HepG2 (cell line): ENCODE measurements around the gene SLC35B1. TPM values are rescaled to one million over a fixed set of nuclear protein-coding genes. Genes with fewer than 3 reads are reported as not detected.
A peak's percentile ranks its signal among the peaks of the same experiment; 100 is the strongest.

Experiments used
- ELF3 ChIP-seq: IDR thresholded peaks from 2 replicates; pipeline ENCODE4 v1.6.1; 2016; ENCODE audit warnings: missing genetic modification reagents, missing compliant biosample characterization
- ETV5 ChIP-seq: IDR thresholded peaks from 2 replicates; pipeline ENCODE4 v1.6.1; 2018; ENCODE audit warnings: missing biosample characterization, missing genetic modification reagents, inconsistent platforms, borderline replicate concordance
- GABPA ChIP-seq, 2 experiments: IDR thresholded peaks; 2 replicates each; pipeline ENCODE4 v1.6.1; 2011 to 2016; ENCODE audit warnings: low read depth in 2 of 2, low read length in 1 of 2, missing biosample characterization in 1 of 2, missing genetic modification characterization in 1 of 2
- GATAD2A ChIP-seq: IDR thresholded peaks from 2 replicates; pipeline ENCODE4 v1.6.1; 2016
- GZF1 ChIP-seq: sonication (generic); formaldehyde crosslinking; IDR thresholded peaks from 2 replicates; pipeline ENCODE4 v1.5.1; 2020; ENCODE audit warnings: mild to moderate bottlenecking, missing genetic modification reagents
- HDAC2 ChIP-seq: sonication (generic); formaldehyde crosslinking; IDR thresholded peaks from 2 replicates; pipeline ENCODE4 v1.4.0; 2020; ENCODE audit warnings: missing genetic modification reagents
- KAT7 ChIP-seq: IDR thresholded peaks from 2 replicates; pipeline ENCODE4 v1.6.1; 2018; ENCODE audit warnings: borderline replicate concordance, missing compliant biosample characterization
- MIXL1 ChIP-seq: IDR thresholded peaks from 2 replicates; pipeline ENCODE4 v1.6.1; 2016
- ONECUT2 ChIP-seq: sonication (generic); formaldehyde crosslinking; IDR thresholded peaks from 2 replicates; pipeline ENCODE4 v1.4.0; 2020; ENCODE audit warnings: missing genetic modification reagents
- PAF1 ChIP-seq: IDR thresholded peaks from 2 replicates; pipeline ENCODE4 v1.6.1; 2016; ENCODE audit warnings: missing genetic modification reagents, missing compliant biosample characterization
- RNF2 ChIP-seq: fragments of 450-650 bp; conservative IDR thresholded peaks from 2 replicates; pipeline ENCODE4 v1.6.1; 2016; ENCODE audit warnings: low read depth
- SNAPC2 ChIP-seq: sonication (generic); formaldehyde crosslinking; IDR thresholded peaks from 2 replicates; pipeline ENCODE4 v1.8.1; 2022; ENCODE audit warnings: mild to moderate bottlenecking, missing genetic modification reagents
- ZBTB21 ChIP-seq: sonication (generic); formaldehyde crosslinking; IDR thresholded peaks from 2 replicates; pipeline ENCODE4 v1.4.0; 2020; ENCODE audit warnings: missing genetic modification reagents
- ZBTB38 ChIP-seq: sonication (generic); formaldehyde crosslinking; IDR thresholded peaks from 2 replicates; pipeline ENCODE4 v1.5.1; 2020; ENCODE audit warnings: mild to moderate bottlenecking, missing genetic modification reagents
- ZMAT3 ChIP-seq: sonication (generic); formaldehyde crosslinking; conservative IDR thresholded peaks from 2 replicates; pipeline ENCODE4 v1.7.0; 2021; ENCODE audit warnings: missing genetic modification reagents
- ZNF335 ChIP-seq: sonication (generic); formaldehyde crosslinking; IDR thresholded peaks from 2 replicates; pipeline ENCODE4 v1.4.0; 2020; ENCODE audit warnings: missing genetic modification reagents
- ZNF337 ChIP-seq: sonication (generic); formaldehyde crosslinking; IDR thresholded peaks from 2 replicates; pipeline ENCODE4 v1.5.1; 2020; ENCODE audit warnings: missing genetic modification reagents, low read depth, mild to moderate bottlenecking, borderline replicate concordance
- ZNF441 ChIP-seq: sonication (generic); formaldehyde crosslinking; IDR thresholded peaks from 2 replicates; pipeline ENCODE4 v1.7.0; 2021; ENCODE audit warnings: missing genetic modification reagents, borderline replicate concordance
- ZNF558 ChIP-seq: sonication (generic); formaldehyde crosslinking; IDR thresholded peaks from 2 replicates; pipeline ENCODE4 v1.9.0; 2022; ENCODE audit warnings: mild to moderate bottlenecking, missing genetic modification reagents, borderline replicate concordance
- ZNF652 ChIP-seq: IDR thresholded peaks from 2 replicates; pipeline ENCODE4 v1.6.1; 2016; ENCODE audit warnings: low read depth, borderline replicate concordance
- ZNF678 ChIP-seq: sonication (generic); formaldehyde crosslinking; IDR thresholded peaks from 2 replicates; pipeline ENCODE4 v1.4.0; 2020; ENCODE audit warnings: mild to moderate bottlenecking, missing genetic modification reagents
- ZNF772 ChIP-seq: sonication (generic); formaldehyde crosslinking; IDR thresholded peaks from 2 replicates; pipeline ENCODE4 v1.5.0; 2020; ENCODE audit warnings: mild to moderate bottlenecking, missing genetic modification reagents
- polyA plus RNA-seq, 8 experiments: library from polyadenylated mRNA; depleted of rRNA in 3 of 8; stranded (reverse) in 7 of 8; unstranded in 1 of 8; fragments of >200 nt; fragmentation: Illumina TruSeq in 4 of 8; extraction: Trizol in 4 of 8; gene quantifications; 2 replicates each; pipeline versions ENCODE4 v1.2.1 to v1.2.3, GENCODE V29; 2011 to 2016; ENCODE audit warnings: low read depth in 4 of 8, missing spikeins in 1 of 8, mixed read lengths in 1 of 8; ENCODE audit not compliant: insufficient read depth in 1 of 8
- total RNA-seq, 5 experiments: library from RNA; depleted of rRNA; stranded (reverse); fragments of >200 nt; fragmentation: Illumina TruSeq; extraction: Trizol; gene quantifications; 2 replicates each; pipeline ENCODE4 v1.2.3, GENCODE V29; 2016; ENCODE audit warnings: low read depth in 1 of 5
- TF ChIP-seq, protein P1 (sequence below): sonication (generic); formaldehyde crosslinking; IDR thresholded peaks from 2 replicates; pipeline ENCODE4 v1.4.0; 2020; ENCODE audit warnings: missing genetic modification reagents
- TF ChIP-seq, protein P2 (sequence below): sonication (generic); formaldehyde crosslinking; IDR thresholded peaks from 2 replicates; pipeline ENCODE4 v1.8.0; 2022; ENCODE audit warnings: missing genetic modification reagents, mild to moderate bottlenecking, borderline replicate concordance
- TF ChIP-seq, protein P3 (sequence below): IDR thresholded peaks from 2 replicates; pipeline ENCODE4 v1.6.1; 2012; ENCODE audit warnings: low read length, improper control_type of control experiment

The SLC35B1 gene
- total and polyA plus RNA-seq, 2 of the 13 experiments (the other 11 are each of a cell fraction or from before 2014, with no cell fraction given) = 99.6 to 113 TPM

DNA sequence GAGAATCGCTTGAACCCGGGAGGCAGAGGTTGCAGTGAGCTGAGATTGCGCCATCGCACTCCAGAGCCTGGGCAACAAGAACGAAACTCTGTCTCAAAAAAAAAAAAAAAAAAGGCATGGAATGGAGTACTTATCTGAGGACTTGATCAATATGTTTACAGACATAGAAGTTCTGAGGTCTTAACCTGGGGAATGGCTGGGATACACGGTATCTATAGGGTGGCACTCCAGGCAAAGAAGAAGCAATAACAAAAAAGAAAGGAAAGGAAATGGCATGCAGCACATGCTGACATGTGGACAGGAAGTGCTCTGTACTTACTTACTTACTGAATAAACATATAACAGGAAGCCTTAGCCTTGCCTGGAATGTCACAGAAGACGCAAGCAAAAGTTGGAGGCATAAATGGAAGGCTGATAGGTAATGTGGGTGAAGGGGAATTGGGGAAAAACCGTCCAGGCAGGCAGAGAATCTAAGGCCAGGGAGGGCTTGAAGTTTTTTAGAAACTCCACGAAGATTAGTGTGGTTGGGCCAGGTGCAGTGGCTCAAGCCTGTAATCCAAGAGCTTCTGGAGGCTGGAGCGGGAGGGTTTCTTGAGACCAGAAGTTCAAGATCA, 19.8 kb downstream of the SLC35B1 start (continued):
- TF ChIP-seq ZNF335 (CRISPR knock-in tag) (peak; percentile 28; the same call in 1 of the 2 replicates), ONECUT2 (CRISPR knock-in tag) (no peak), GZF1 (CRISPR knock-in tag) (no peak), ZNF441 (peak; percentile 69; the same call in 1 of the 2 replicates), ZBTB38 (CRISPR knock-in tag) (no peak), HDAC2 (CRISPR knock-in tag) (peak; percentile 27; the same call in 1 of the 2 replicates), ZNF678 (CRISPR knock-in tag) (0 out of 2 replicates have a peak, but pooled peaks have one; percentile 47), GABPA (IDR thresholded peaks at IDR 0.05; ENCODE audit: low read depth, low read length) (no peak; the same call in 1 of the 2 replicates), GABPA (CRISPR knock-in tag; IDR thresholded peaks at IDR 0.05; ENCODE audit: low read depth) (peak; percentile 89), MIXL1 (CRISPR knock-in tag) (peak; percentile 81), ELF3 (CRISPR knock-in tag) (peak; percentile 89), SNAPC2 (CRISPR knock-in tag) (peak; percentile 33; the same call in 1 of the 2 replicates), PAF1 (CRISPR knock-in tag) (no peak), KAT7 (CRISPR knock-in tag) (0 out of 2 replicates have a peak, but pooled peaks have one; percentile 26), ZNF337 (CRISPR knock-in tag) (no peak), ZNF558 (0 out of 2 replicates have a peak, but pooled peaks have one; percentile 58), ZMAT3 (peak; percentile 83; the same call in 1 of the 2 replicates), GATAD2A (CRISPR knock-in tag) (peak; percentile 82), RNF2 (peak; percentile 66), ZBTB21 (CRISPR knock-in tag) (0 out of 2 replicates have a peak, but pooled peaks have one; percentile 17), ZNF652 (CRISPR knock-in tag) (0 out of 2 replicates have a peak, but pooled peaks have one; percentile 48), ETV5 (peak; percentile 90), ZNF772 (0 out of 2 replicates have a peak, but pooled peaks have one; percentile 22)
- TF ChIP-seq, protein P1, sequence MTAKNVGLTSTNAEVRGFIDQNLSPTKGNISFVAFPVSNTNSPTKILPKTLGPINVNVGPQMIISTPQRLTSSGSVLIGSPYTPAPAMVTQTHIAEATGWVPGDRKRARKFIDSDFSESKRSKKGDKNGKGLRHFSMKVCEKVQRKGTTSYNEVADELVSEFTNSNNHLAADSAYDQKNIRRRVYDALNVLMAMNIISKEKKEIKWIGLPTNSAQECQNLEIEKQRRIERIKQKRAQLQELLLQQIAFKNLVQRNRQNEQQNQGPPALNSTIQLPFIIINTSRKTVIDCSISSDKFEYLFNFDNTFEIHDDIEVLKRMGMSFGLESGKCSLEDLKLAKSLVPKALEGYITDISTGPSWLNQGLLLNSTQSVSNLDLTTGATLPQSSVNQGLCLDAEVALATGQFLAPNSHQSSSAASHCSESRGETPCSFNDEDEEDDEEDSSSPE = 0 out of 2 replicates have a peak, but pooled peaks have one; percentile 28
- TF ChIP-seq, protein P2, sequence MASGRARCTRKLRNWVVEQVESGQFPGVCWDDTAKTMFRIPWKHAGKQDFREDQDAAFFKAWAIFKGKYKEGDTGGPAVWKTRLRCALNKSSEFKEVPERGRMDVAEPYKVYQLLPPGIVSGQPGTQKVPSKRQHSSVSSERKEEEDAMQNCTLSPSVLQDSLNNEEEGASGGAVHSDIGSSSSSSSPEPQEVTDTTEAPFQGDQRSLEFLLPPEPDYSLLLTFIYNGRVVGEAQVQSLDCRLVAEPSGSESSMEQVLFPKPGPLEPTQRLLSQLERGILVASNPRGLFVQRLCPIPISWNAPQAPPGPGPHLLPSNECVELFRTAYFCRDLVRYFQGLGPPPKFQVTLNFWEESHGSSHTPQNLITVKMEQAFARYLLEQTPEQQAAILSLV = peak; percentile 54; the same call in 1 of the 2 replicates
- TF ChIP-seq, protein P3, sequence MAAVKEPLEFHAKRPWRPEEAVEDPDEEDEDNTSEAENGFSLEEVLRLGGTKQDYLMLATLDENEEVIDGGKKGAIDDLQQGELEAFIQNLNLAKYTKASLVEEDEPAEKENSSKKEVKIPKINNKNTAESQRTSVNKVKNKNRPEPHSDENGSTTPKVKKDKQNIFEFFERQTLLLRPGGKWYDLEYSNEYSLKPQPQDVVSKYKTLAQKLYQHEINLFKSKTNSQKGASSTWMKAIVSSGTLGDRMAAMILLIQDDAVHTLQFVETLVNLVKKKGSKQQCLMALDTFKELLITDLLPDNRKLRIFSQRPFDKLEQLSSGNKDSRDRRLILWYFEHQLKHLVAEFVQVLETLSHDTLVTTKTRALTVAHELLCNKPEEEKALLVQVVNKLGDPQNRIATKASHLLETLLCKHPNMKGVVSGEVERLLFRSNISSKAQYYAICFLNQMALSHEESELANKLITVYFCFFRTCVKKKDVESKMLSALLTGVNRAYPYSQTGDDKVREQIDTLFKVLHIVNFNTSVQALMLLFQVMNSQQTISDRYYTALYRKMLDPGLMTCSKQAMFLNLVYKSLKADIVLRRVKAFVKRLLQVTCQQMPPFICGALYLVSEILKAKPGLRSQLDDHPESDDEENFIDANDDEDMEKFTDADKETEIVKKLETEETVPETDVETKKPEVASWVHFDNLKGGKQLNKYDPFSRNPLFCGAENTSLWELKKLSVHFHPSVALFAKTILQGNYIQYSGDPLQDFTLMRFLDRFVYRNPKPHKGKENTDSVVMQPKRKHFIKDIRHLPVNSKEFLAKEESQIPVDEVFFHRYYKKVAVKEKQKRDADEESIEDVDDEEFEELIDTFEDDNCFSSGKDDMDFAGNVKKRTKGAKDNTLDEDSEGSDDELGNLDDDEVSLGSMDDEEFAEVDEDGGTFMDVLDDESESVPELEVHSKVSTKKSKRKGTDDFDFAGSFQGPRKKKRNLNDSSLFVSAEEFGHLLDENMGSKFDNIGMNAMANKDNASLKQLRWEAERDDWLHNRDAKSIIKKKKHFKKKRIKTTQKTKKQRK = no peak
